Neuronal stem cell (in vitro differentiated cells): ENCODE results near the gene DZIP1.

Source experiments
- DNase-seq: peaks from one replicate; pipeline ENCODE4 v3.0.0-alpha.2; 2013; ENCODE audit warnings: low spot score
- H2AFZ ChIP-seq: one replicate; pipeline ENCODE4 v1.6.1; 2013; ENCODE audit warnings: mild to moderate bottlenecking, low read length, inconsistent platforms
- H2AK5ac ChIP-seq: 2 replicates; pipeline ENCODE4 v1.6.1; 2013; ENCODE audit warnings: low read depth, mild to moderate bottlenecking, inconsistent platforms, low read length, moderate library complexity, mixed read lengths
- H2BK120ac ChIP-seq: 2 replicates; pipeline ENCODE4 v1.6.1; 2013; ENCODE audit warnings: low read depth, mild to moderate bottlenecking, inconsistent platforms, low read length, moderate library complexity, mixed read lengths
- H2BK12ac ChIP-seq: one replicate; pipeline ENCODE4 v1.6.1; 2013; ENCODE audit warnings: low read length, inconsistent platforms
- H2BK15ac ChIP-seq: 2 replicates; pipeline ENCODE4 v1.6.1; 2013; ENCODE audit warnings: mild to moderate bottlenecking, low read length, inconsistent platforms, mixed read lengths
- H2BK5ac ChIP-seq: one replicate; pipeline ENCODE4 v1.6.1; 2013; ENCODE audit warnings: inconsistent platforms, mild to moderate bottlenecking, low read length, moderate library complexity
- H3K14ac ChIP-seq: one replicate; pipeline ENCODE4 v1.6.1; 2013; ENCODE audit warnings: low read length, inconsistent platforms
- H3K18ac ChIP-seq: 2 replicates; pipeline ENCODE4 v1.6.1; 2013; ENCODE audit warnings: low read length, inconsistent platforms
- H3K23ac ChIP-seq: 2 replicates; pipeline ENCODE4 v1.6.1; 2013; ENCODE audit warnings: low read depth, mild to moderate bottlenecking, mixed read lengths, low read length, inconsistent platforms; ENCODE audit not compliant: poor library complexity
- H3K27ac ChIP-seq: replicated peaks from 3 replicates; pipeline ENCODE4 v1.5.1; 2013; ENCODE audit warnings: low read length, inconsistent platforms
- H3K27me3 ChIP-seq, 3 experiments: 2 replicates each; pipeline ENCODE4 v1.6.1; 2013; ENCODE audit warnings: low read length in 3 of 3, mild to moderate bottlenecking in 2 of 3, inconsistent platforms in 1 of 3, low read depth in 1 of 3, mixed read lengths in 1 of 3, moderate library complexity in 1 of 3; ENCODE audit not compliant: control insufficient read depth in 3 of 3, insufficient read depth in 3 of 3
- H3K36me3 ChIP-seq, 2 donors: replicated peaks in 1 of 2; 2 replicates each; pipeline ENCODE4 v1.6.1; 2013; ENCODE audit warnings: low read length in 2 of 2; ENCODE audit not compliant: control insufficient read depth in 2 of 2, insufficient read depth in 2 of 2
- H3K4ac ChIP-seq: 2 replicates; pipeline ENCODE4 v1.6.1; 2013; ENCODE audit warnings: inconsistent platforms, mild to moderate bottlenecking, low read length, moderate library complexity
- H3K4me1 ChIP-seq, 2 donors: 1 replicate in 1 of 2; 2 replicates in 1 of 2; pipeline ENCODE4 v1.6.1; 2013; ENCODE audit warnings: low read length in 2 of 2, low read depth in 1 of 2; ENCODE audit not compliant: control insufficient read depth in 2 of 2, insufficient read depth in 1 of 2
- H3K4me2 ChIP-seq: one replicate; pipeline ENCODE4 v1.6.1; 2013; ENCODE audit warnings: mild to moderate bottlenecking, low read length, inconsistent platforms; ENCODE audit not compliant: insufficient read depth, poor library complexity, severe bottlenecking
- H3K4me3 ChIP-seq, 2 donors: 2 replicates each; pipeline ENCODE4 v1.5.1; 2013; ENCODE audit warnings: low read length in 2 of 2, mild to moderate bottlenecking in 2 of 2, inconsistent platforms in 1 of 2, moderate library complexity in 1 of 2
- H3K79me1 ChIP-seq: one replicate; pipeline ENCODE4 v1.6.1; 2013; ENCODE audit warnings: low read depth, mild to moderate bottlenecking, inconsistent platforms, low read length, moderate library complexity
- H3K9ac ChIP-seq: one replicate; pipeline ENCODE4 v1.6.1; 2013; ENCODE audit warnings: mild to moderate bottlenecking, low read depth, low read length, inconsistent platforms; ENCODE audit not compliant: poor library complexity
- H3K9me3 ChIP-seq, 2 donors: replicated peaks in 1 of 2; 2 replicates each; pipeline versions ENCODE3 to v1.6.1; 2013; ENCODE audit warnings: low read length in 2 of 2, mild to moderate bottlenecking in 2 of 2, inconsistent platforms in 1 of 2, low read depth in 1 of 2, mixed read lengths in 1 of 2, moderate library complexity in 1 of 2; ENCODE audit not compliant: control insufficient read depth in 2 of 2, insufficient read depth in 1 of 2
- H4K8ac ChIP-seq: one replicate; pipeline ENCODE4 v1.6.1; 2013; ENCODE audit warnings: low read depth, mild to moderate bottlenecking, inconsistent platforms, low read length, moderate library complexity
- H4K91ac ChIP-seq: one replicate; pipeline ENCODE4 v1.6.1; 2013; ENCODE audit warnings: low read length, low read depth, mild to moderate bottlenecking, inconsistent platforms; ENCODE audit not compliant: poor library complexity
- WGBS, 2 donors: extraction: QIAGEN DNeasy Blood & Tissue Kit; methylation state at CpG; one replicate each; pipeline ENCODE4 v1.1.7; 2013; ENCODE audit warnings: missing lambda C conversion rate in 2 of 2, mixed read lengths in 1 of 2; ENCODE audit not compliant: insufficient read length in 2 of 2, insufficient replicate concordance in 1 of 2; ENCODE audit errors: extremely low coverage in 2 of 2; 5-methylcytosine and 5-hydroxymethylcytosine counted together

Gene DZIP1

GRCh38 chr13:95544293-95544692, 100.2 kb downstream of the DZIP1 start:
- no peak overlapping the region for H3K23ac ChIP-seq
- no peak overlapping the region for H3K9ac ChIP-seq
- H2BK120ac ChIP-seq = no peak overlapping the region
- H3K4ac ChIP-seq = no peak overlapping the region
- no peaks in the 10 kb centered on the region for H3K4me1 ChIP-seq
- WGBS, 2 donors = no CpG with 5 or more reads among the region's 2 CpGs
- no peak overlapping the region for H3K27ac ChIP-seq
- no peak for DNase-seq
- H2BK12ac ChIP-seq = no peak overlapping the region
- H3K79me1 ChIP-seq = no peaks in the 10 kb centered on the region
- H3K36me3 ChIP-seq = no peaks in the 10 kb centered on the region
- no peak overlapping the region for H4K8ac ChIP-seq
- no peak overlapping the region for H2AK5ac ChIP-seq
- H2BK5ac ChIP-seq = no peak overlapping the region
- H3K9me3 ChIP-seq = no peaks in the 10 kb centered on the region
- no peak overlapping the region for H3K4me3 ChIP-seq
- H3K27me3 ChIP-seq = peaks cover 0 to 14% (median 0%) of the 10 kb centered on the region in 3 experiments
- no peak overlapping the region for H3K14ac ChIP-seq
- H3K4me2 ChIP-seq = no peak overlapping the region
- H3K18ac ChIP-seq = no peak overlapping the region
- no peak overlapping the region for H2BK15ac ChIP-seq
- no peak overlapping the region for H4K91ac ChIP-seq
- H2AFZ ChIP-seq = no peak overlapping the region

GRCh38 chr13:95541911-95542474, 102.5 kb downstream of the DZIP1 start:
- no peak overlapping the region for H3K18ac ChIP-seq
- no peaks in the 10 kb centered on the region for H3K79me1 ChIP-seq
- peaks cover 0 to 6% (median 0%) of the 10 kb centered on the region in 3 experiments for H3K27me3 ChIP-seq
- no peak overlapping the region for H3K14ac ChIP-seq
- no peak overlapping the region for H3K23ac ChIP-seq
- no peak overlapping the region for H2AK5ac ChIP-seq
- H2BK5ac ChIP-seq = no peak overlapping the region
- H3K4me3 ChIP-seq = no peak overlapping the region
- no peak overlapping the region for H2BK12ac ChIP-seq
- no peak overlapping the region for H3K4me2 ChIP-seq
- H3K36me3 ChIP-seq = no peaks in the 10 kb centered on the region
- H3K9ac ChIP-seq = no peak overlapping the region
- H3K4me1 ChIP-seq = peaks cover 0 to 2% of the 10 kb centered on the region in 2 donors
- no peak overlapping the region for H4K8ac ChIP-seq
- no peaks in the 10 kb centered on the region for H3K9me3 ChIP-seq
- no peak overlapping the region for H2BK15ac ChIP-seq
- H4K91ac ChIP-seq = no peak overlapping the region
- no peak overlapping the region for H2AFZ ChIP-seq
- no peak overlapping the region for H2BK120ac ChIP-seq
- no peak for DNase-seq
- no CpG with 5 or more reads among the region's 8 CpGs for WGBS, 2 donors
- no peak overlapping the region for H3K27ac ChIP-seq
- H3K4ac ChIP-seq = no peak overlapping the region

- Histone ChIP-seq H3K4me1 (peaks cover 0 to 2% of the 10 kb centered on the region in 2 donors), H3K36me3 (no peaks in the 10 kb centered on the region), H2BK120ac (no peak overlapping the region), H3K79me1 (no peaks in the 10 kb centered on the region), H2BK15ac (no peak overlapping the region), H2AK5ac (no peak overlapping the region), H3K9ac (no peak overlapping the region), H3K4me2 (no peak overlapping the region), H2BK12ac (no peak overlapping the region), H3K23ac (no peak overlapping the region), H2AFZ (peak overlapping the region; percentile 64), H3K4me3 (no peak overlapping the region), H3K27me3 (peaks cover 0 to under 1% (median 0%) of the 10 kb centered on the region in 3 experiments), H4K91ac (no peak overlapping the region), H3K4ac (no peak overlapping the region), H2BK5ac (no peak overlapping the region), H3K27ac (no peak overlapping the region), H3K14ac (no peak overlapping the region), H3K18ac (no peak overlapping the region), H3K9me3 (no peaks in the 10 kb centered on the region), H4K8ac (no peak overlapping the region)
- no peak for DNase-seq
- WGBS, 2 donors = no CpG with 5 or more reads among the region's 2 CpGs
Observed at GRCh38 chr13:95541308-95541707, 103.2 kb downstream of the DZIP1 start.

GRCh38 chr13:95540888-95541287, 103.6 kb downstream of the DZIP1 start:
- Histone ChIP-seq H3K27me3 (no peaks in the 10 kb centered on the region), H4K91ac (no peak overlapping the region), H3K4me2 (no peak overlapping the region), H2BK5ac (no peak overlapping the region), H2AK5ac (no peak overlapping the region), H3K9ac (no peak overlapping the region), H3K14ac (no peak overlapping the region), H3K4ac (no peak overlapping the region), H3K4me3 (no peak overlapping the region), H3K9me3 (no peaks in the 10 kb centered on the region), H3K27ac (no peak overlapping the region), H2BK120ac (no peak overlapping the region), H2AFZ (peak overlapping the region; percentile 64), H3K4me1 (peaks cover 0 to 2% of the 10 kb centered on the region in 2 donors), H4K8ac (no peak overlapping the region), H3K23ac (no peak overlapping the region), H2BK15ac (no peak overlapping the region), H3K79me1 (no peaks in the 10 kb centered on the region), H3K36me3 (no peaks in the 10 kb centered on the region), H3K18ac (no peak overlapping the region), H2BK12ac (no peak overlapping the region)
- WGBS, 2 donors = no CpG with 5 or more reads among the region's 6 CpGs
- DNase-seq = no peak
